Measurements from ENCODE around the gene SERTAD4.

DNA sequence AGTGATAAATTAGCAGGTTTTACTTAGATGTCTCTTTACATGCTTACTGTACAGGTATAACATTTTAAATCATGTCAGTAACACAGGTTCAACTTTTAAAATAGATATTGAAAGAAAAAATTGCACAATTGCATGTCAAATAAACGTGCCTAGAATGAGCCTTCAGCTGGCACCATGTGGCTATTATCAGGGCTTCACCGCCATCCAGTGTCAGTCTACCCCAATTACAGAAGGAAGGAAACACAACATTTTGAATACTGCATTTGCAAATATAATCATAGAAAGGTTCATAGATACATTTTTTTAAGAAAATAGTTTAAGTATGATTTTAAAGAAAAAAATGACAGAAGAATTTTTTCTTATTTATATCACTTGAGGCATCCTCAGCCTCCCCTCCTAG, 47.5 kb upstream of the SERTAD4 start:
- TF ChIP-seq CTCF (IDR thresholded peaks at IDR 0.05) (no peak), EP300 (IDR thresholded peaks at IDR 0.05) (no peak), POLR2AphosphoS5 (IDR thresholded peaks at IDR 0.05) (no peak), POLR2A (IDR thresholded peaks at IDR 0.05) (no peak)
